ENCODE data around the gene BGN. TPM values are rescaled to one million over a fixed set of nuclear protein-coding genes. Genes with fewer than 3 reads are reported as not detected.

Gene BGN
- polyA plus RNA-seq, 3 donors: not detected

DNA sequence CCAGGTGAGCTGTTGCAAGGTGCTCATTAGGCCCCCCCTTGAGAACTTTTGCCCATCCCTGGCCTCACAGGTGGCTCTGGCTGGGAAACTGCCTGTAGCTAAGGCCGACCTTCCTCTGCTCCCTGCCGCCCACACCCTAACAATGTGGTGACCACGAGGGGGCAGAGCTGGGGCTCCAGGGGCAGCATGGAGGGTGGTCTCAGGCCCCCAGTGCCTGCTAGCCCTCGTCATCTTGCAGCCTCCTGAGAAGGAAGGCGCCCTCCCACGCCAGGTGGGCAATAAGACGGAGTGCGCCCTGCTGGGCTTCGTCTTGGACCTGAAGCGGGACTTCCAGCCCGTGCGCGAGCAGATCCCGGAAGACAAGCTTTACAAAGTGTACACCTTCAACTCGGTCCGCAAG, 55.0 kb downstream of the BGN start:
- no peaks in the 10 kb centered on the region for H3K27me3 ChIP-seq (ENCODE audit: control insufficient read depth in 2 of 2, insufficient read depth in 2 of 2, low read length in 2 of 2)
- Mint-ChIP-seq H3K27ac (no peak overlapping the region), H3K4me1 (peaks cover 5% of the 10 kb centered on the region), H3K9me3 (peaks cover 0 to 2% (median 0%) of the 10 kb centered on the region in 7 donors), H3K4me3 (no peak overlapping the region), H3K36me3 (no peaks in the 10 kb centered on the region), H3K27me3 (ENCODE audit: low read depth in 3 of 3) (peaks cover 1 to 28% (median 12%) of the 10 kb centered on the region in 3 donors)
- 68% methylated on average over 4 of the region's 16 CpGs for WGBS (ENCODE audit: insufficient coverage)
- no peak overlapping the region for H2AFZ ChIP-seq (ENCODE audit: insufficient read depth, low read depth, low read length, poor library complexity, severe bottlenecking)
- H3K9me3 ChIP-seq (replicated peaks in 1 of 2; ENCODE audit: control insufficient read depth in 1 of 2, insufficient read depth in 1 of 2, low read length in 2 of 2): no peaks in the 10 kb centered on the region
- no peak overlapping the region for H3K9ac ChIP-seq (ENCODE audit: insufficient read depth, low read length, poor library complexity, severe bottlenecking)
- intact Hi-C loops (cut with micrococcal nuclease): loop anchor here (5.0 kb wide), 1 partner anchor 117 kb away; no protein-coding TSS in a partner anchor
- H3K36me3 ChIP-seq (replicated peaks in 1 of 2; ENCODE audit: control insufficient read depth in 1 of 2, insufficient read depth in 2 of 2, low read length in 2 of 2): no peaks in the 10 kb centered on the region
- TF ChIP-seq, protein P1, sequence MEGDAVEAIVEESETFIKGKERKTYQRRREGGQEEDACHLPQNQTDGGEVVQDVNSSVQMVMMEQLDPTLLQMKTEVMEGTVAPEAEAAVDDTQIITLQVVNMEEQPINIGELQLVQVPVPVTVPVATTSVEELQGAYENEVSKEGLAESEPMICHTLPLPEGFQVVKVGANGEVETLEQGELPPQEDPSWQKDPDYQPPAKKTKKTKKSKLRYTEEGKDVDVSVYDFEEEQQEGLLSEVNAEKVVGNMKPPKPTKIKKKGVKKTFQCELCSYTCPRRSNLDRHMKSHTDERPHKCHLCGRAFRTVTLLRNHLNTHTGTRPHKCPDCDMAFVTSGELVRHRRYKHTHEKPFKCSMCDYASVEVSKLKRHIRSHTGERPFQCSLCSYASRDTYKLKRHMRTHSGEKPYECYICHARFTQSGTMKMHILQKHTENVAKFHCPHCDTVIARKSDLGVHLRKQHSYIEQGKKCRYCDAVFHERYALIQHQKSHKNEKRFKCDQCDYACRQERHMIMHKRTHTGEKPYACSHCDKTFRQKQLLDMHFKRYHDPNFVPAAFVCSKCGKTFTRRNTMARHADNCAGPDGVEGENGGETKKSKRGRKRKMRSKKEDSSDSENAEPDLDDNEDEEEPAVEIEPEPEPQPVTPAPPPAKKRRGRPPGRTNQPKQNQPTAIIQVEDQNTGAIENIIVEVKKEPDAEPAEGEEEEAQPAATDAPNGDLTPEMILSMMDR (IDR thresholded peaks at IDR 0.05): no peak
- H3K4me2 ChIP-seq (replicated peaks; ENCODE audit: extremely low read depth, low read length, poor library complexity, severe bottlenecking): no peak overlapping the region
- H3K79me2 ChIP-seq (ENCODE audit: insufficient read depth, low read length): no peaks in the 10 kb centered on the region
- no peaks in the 10 kb centered on the region for H3K4me1 ChIP-seq (ENCODE audit: control insufficient read depth in 1 of 2, insufficient read depth in 2 of 2, low read length in 2 of 2)
- no peak overlapping the region for H3K27ac ChIP-seq (ENCODE audit: low read depth in 1 of 2, low read length in 2 of 2)
- DNase-seq: no peak
- no peak overlapping the region for H3K4me3 ChIP-seq (replicated peaks in 1 of 3; ENCODE audit: low read depth in 2 of 3, low read length in 3 of 3)
- no peaks in the 10 kb centered on the region for H4K20me1 ChIP-seq (ENCODE audit: insufficient read depth, low read length)

DNA sequence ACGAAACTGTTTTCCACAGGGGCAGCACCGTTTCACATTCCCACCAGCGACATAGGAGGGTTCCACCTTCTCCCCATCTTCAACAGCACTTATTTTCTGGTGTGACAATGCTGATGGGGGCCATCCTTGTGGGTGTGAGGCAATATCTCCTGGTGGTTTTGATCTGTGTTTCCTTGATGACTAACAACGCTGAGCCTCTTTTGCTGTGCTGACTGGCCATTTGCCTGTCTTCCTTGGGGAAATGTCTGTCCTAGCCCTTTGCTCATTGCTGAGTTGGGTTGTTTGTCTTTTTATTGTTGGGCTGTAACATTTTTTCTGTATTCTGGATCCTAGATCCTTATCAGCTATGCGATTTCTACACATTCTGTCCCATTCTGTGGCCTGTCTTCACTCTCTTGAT, 56.4 kb downstream of the BGN start:
- intact Hi-C loops (cut with micrococcal nuclease): loop anchor here (5.0 kb wide), 1 partner anchor 116 kb away; no protein-coding TSS in a partner anchor
- H3K36me3 Mint-ChIP-seq: no peaks in the 10 kb centered on the region
- Histone ChIP-seq H3K9ac (ENCODE audit: insufficient read depth, low read length, poor library complexity, severe bottlenecking) (no peak overlapping the region), H3K4me2 (replicated peaks; ENCODE audit: extremely low read depth, low read length, poor library complexity, severe bottlenecking) (no peak overlapping the region), H3K4me1 (ENCODE audit: control insufficient read depth in 1 of 2, insufficient read depth in 2 of 2, low read length in 2 of 2) (no peaks in the 10 kb centered on the region), H3K79me2 (ENCODE audit: insufficient read depth, low read length) (no peaks in the 10 kb centered on the region), H3K27ac (ENCODE audit: low read depth in 1 of 2, low read length in 2 of 2) (no peak overlapping the region), H3K36me3 (replicated peaks in 1 of 2; ENCODE audit: control insufficient read depth in 1 of 2, insufficient read depth in 2 of 2, low read length in 2 of 2) (no peaks in the 10 kb centered on the region), H3K27me3 (ENCODE audit: control insufficient read depth in 2 of 2, insufficient read depth in 2 of 2, low read length in 2 of 2) (no peaks in the 10 kb centered on the region), H2AFZ (ENCODE audit: insufficient read depth, low read depth, low read length, poor library complexity, severe bottlenecking) (no peak overlapping the region), H3K9me3 (replicated peaks in 1 of 2; ENCODE audit: control insufficient read depth in 1 of 2, insufficient read depth in 1 of 2, low read length in 2 of 2) (no peaks in the 10 kb centered on the region), H4K20me1 (ENCODE audit: insufficient read depth, low read length) (no peaks in the 10 kb centered on the region), H3K4me3 (replicated peaks in 1 of 3; ENCODE audit: low read depth in 2 of 3, low read length in 3 of 3) (no peak overlapping the region)
- peaks cover 3 to 30% (median 9%) of the 10 kb centered on the region in 3 donors for H3K27me3 Mint-ChIP-seq (ENCODE audit: low read depth in 3 of 3)
- no peak for DNase-seq
- TF ChIP-seq, protein P1 (IDR thresholded peaks at IDR 0.05): no peak
- H3K27ac Mint-ChIP-seq: peak overlapping the region in 1 of 7 donors; percentile 17
- H3K4me1 Mint-ChIP-seq: peaks cover 5% of the 10 kb centered on the region
- H3K9me3 Mint-ChIP-seq: peaks cover 0 to 2% (median 0%) of the 10 kb centered on the region in 7 donors
- no CpG with 5 or more reads among the region's 5 CpGs for WGBS (ENCODE audit: insufficient coverage)
- H3K4me3 Mint-ChIP-seq: no peak overlapping the region

Data from CD14-positive monocyte (primary cell).